Heart left ventricle (tissue), 16 donors: ENCODE results near the gene SSMEM1. TPM values are rescaled to one million over a fixed set of nuclear protein-coding genes. Genes with fewer than 3 reads are reported as not detected.
"Not testable (repeated sequence)": the region's sequence is repeated elsewhere in the genome, so short reads cannot be mapped to it uniquely, and the experiment has no call there.

Experiments used
- ATAC-seq, 4 donors: fragments of 200-7000 bp; cut with Tn5 transposase; one replicate each; pipeline ENCODE4 v1.9.1; 2020 to 2022; ENCODE audit warnings: moderate library complexity in 4 of 4, mild to moderate bottlenecking in 3 of 4, moderate number of reproducible peaks in 1 of 4
- DNase-seq, 5 donors: peaks; one replicate each; pipeline ENCODE4 v3.0.0-alpha.2; 2020
- H3K27ac ChIP-seq, 12 donors: fragments of 200-600 bp; sonication (generic) in 4 of 12; one replicate each; pipeline versions ENCODE4 v1.5.0 to v1.8.0; 2016 to 2022; ENCODE audit warnings: mild to moderate bottlenecking in 2 of 12
- H3K27me3 ChIP-seq, 9 donors: fragments of 200-600 bp; sonication (generic) in 2 of 9; one replicate each; pipeline versions ENCODE4 v1.5.1 to v1.8.0; 2016 to 2022; ENCODE audit warnings: mild to moderate bottlenecking in 3 of 9
- H3K36me3 ChIP-seq, 9 donors: fragments of 200-600 bp; sonication (generic) in 2 of 9; one replicate each; pipeline versions ENCODE4 v1.5.0 to v1.8.0; 2018 to 2022; ENCODE audit warnings: mild to moderate bottlenecking in 2 of 9
- H3K4me1 ChIP-seq, 12 donors: fragments of 200-600 bp; sonication (generic) in 4 of 12; one replicate each; pipeline versions ENCODE4 v1.5.0 to v1.8.0; 2016 to 2022; ENCODE audit warnings: mild to moderate bottlenecking in 3 of 12
- H3K4me3 ChIP-seq, 12 donors: fragments of 200-600 bp; sonication (generic) in 4 of 12; one replicate each; pipeline versions ENCODE4 v1.5.0 to v1.8.0; 2017 to 2022; ENCODE audit warnings: mild to moderate bottlenecking in 9 of 12, moderate library complexity in 4 of 12
- H3K9me3 ChIP-seq, 12 donors: fragments of 200-600 bp; sonication (generic) in 4 of 12; one replicate each; pipeline versions ENCODE4 v1.5.0 to v1.8.0; 2016 to 2022; ENCODE audit warnings: mild to moderate bottlenecking in 1 of 12
- POLR2A ChIP-seq, 2 donors: fragments of 450-650 bp; IDR thresholded peaks; one replicate each; pipeline ENCODE4 v1.6.1; 2017; ENCODE audit warnings: antibody characterized with exemption in 2 of 2, mild to moderate bottlenecking in 2 of 2, moderate library complexity in 2 of 2
- WGBS, 4 donors: extraction: QIAGEN DNeasy Blood & Tissue Kit in 2 of 4; methylation state at CpG; one replicate each; pipeline versions ENCODE4 v1.1.5 to v1.1.7; 2013 to 2018; 5-methylcytosine and 5-hydroxymethylcytosine counted together
- intact Hi-C, 10 donors: fragments of 100-400 bp; cut with DNase I; formaldehyde crosslinking; loops; one replicate each; pipeline versions ENCODE4 v1.11.1 to v1.14.2; 2022
- polyA plus RNA-seq, 2 donors: library from polyadenylated mRNA; stranded (reverse); fragments of 200-250 nt; gene quantifications; one replicate each; pipeline ENCODE4 v1.2.3, GENCODE V29; 2013
- total RNA-seq, 9 donors: library from RNA; depleted of rRNA in 2 of 9; stranded (reverse); fragments of >200 nt in 2 of 9; fragmentation: NEBNext Ultra II Directional in 3 of 9; extraction: Animal tissue kit (Norgen Biotek cat#: 25700) in 3 of 9; gene quantifications; one replicate each; pipeline versions ENCODE4 v1.1.0 to v1.2.4, GENCODE V29; 2016 to 2023
- TF ChIP-seq, protein P1 (sequence below), 12 donors: fragments of 200-600 bp; sonication (generic) in 4 of 12; IDR thresholded peaks; one replicate each; pipeline versions ENCODE4 v1.5.0 to v1.8.0; 2018 to 2022; ENCODE audit warnings: antibody characterized with exemption in 12 of 12, mild to moderate bottlenecking in 5 of 12
- donor health status: ischemic (EF 13 %, LVEDD 7.1; RV severe dilation, severe dysfunction).
- donor health status: healthy with polysubstance abuse.
- donor health status: DM: no; HTN: yes; CAD: no.
- donor health status: DM: no; HTN: no; CAD: no.
- donor health status: ischemic (EF 25% LVEDD 6.9; RV normal size, moderate dysfunction).
- donor health status: ischemic (EF 25% LVEDD 5.7; RV mildly dilated, moderate dysfunction).
- donor health status: healthy.
- donor health status: DM: yes; HTN: yes; CAD: no.
- donor health status: ischemic (EF 35%, LVEDD 5.7; RV mildly dilated, moderate dysfunction).
- donor health status: nonischemic (EF 11% LVEDD 7.7; RV severe dilation, severe dysfunction).
- donor health status: DM: yes; HTN: yes; CAD: no.
- donor health status: PGD.
- donor health status: ischemic (EF 29% LVEDD 5.4; RV normal size, mild dysfunction).
- donor health status: nonischemic (EF 23%, LVEDD 6.1; RV moderate dilation, normal function).

SSMEM1 gene
- total and polyA plus RNA-seq, 11 donors: not detected

DNA sequence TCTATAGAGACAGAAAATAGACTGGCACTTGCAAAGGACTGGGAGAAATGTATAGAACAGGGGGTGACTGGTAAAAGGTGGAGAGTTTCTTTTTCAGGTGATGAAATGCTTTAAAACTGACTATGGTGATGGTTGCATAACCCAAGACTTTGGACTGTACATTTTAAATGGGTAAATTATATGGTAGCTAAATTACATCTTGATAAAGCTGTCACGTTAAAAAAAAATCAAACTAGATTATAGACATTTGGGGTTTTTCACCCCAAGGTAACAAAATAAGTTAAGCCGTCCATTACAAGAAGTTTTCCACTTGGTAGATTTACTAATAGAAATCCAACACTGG is 26.4 kb upstream of the SSMEM1 start:
- Histone ChIP-seq H3K27ac (no peak overlapping the region), H3K9me3 (no peaks in the 10 kb centered on the region), H3K4me1 (no peaks in the 10 kb centered on the region), H3K36me3 (peaks cover 0 to 93% (median 79%) of the 10 kb centered on the region in 9 donors), H3K4me3 (no peak overlapping the region), H3K27me3 (no peaks in the 10 kb centered on the region)
- TF ChIP-seq, protein P1, sequence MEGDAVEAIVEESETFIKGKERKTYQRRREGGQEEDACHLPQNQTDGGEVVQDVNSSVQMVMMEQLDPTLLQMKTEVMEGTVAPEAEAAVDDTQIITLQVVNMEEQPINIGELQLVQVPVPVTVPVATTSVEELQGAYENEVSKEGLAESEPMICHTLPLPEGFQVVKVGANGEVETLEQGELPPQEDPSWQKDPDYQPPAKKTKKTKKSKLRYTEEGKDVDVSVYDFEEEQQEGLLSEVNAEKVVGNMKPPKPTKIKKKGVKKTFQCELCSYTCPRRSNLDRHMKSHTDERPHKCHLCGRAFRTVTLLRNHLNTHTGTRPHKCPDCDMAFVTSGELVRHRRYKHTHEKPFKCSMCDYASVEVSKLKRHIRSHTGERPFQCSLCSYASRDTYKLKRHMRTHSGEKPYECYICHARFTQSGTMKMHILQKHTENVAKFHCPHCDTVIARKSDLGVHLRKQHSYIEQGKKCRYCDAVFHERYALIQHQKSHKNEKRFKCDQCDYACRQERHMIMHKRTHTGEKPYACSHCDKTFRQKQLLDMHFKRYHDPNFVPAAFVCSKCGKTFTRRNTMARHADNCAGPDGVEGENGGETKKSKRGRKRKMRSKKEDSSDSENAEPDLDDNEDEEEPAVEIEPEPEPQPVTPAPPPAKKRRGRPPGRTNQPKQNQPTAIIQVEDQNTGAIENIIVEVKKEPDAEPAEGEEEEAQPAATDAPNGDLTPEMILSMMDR (IDR thresholded peaks at IDR 0.05): no peak
- TF ChIP-seq POLR2A (IDR thresholded peaks at IDR 0.05): no peak
- intact Hi-C loops: loop anchor here in 1 of 10 donors (5.0 kb wide), 1 partner anchor 54 kb away; no protein-coding TSS in a partner anchor
- 95 to 97% (median 96%) methylated on average over 2 of the region's 2 CpGs for WGBS, 4 donors
- DNase-seq (no peak), ATAC-seq (no peak)

DNA sequence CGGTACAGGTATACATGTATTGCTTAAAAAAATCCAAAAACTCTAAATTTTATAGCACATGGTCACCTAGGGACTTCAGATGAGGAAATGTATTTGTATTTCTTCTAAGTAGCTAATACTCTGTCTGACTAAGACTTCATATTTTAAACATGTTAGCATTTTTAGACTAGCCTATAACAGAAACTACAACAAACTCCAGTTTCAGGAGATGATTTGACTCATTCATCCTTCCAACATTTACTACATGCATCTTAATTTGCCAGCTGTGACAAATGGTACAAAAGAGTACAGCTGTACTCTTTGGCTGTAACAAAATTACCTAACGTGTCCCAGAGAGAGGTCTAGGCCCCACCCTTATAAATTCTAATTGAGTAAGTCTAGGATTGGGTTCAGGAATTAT is 24.7 kb upstream of the SSMEM1 start:
- no peak for DNase-seq
- Histone ChIP-seq H3K27ac (no peak overlapping the region), H3K4me3 (no peak overlapping the region), H3K4me1 (no peaks in the 10 kb centered on the region), H3K36me3 (peaks cover 0 to 84% (median 69%) of the 10 kb centered on the region in 9 donors), H3K27me3 (no peaks in the 10 kb centered on the region), H3K9me3 (no peaks in the 10 kb centered on the region)
- 86 to 95% (median 88%) methylated on average over 2 of the region's 2 CpGs for WGBS, 4 donors
- intact Hi-C loops: loop anchor here in 1 of 10 donors (5.0 kb wide), 1 partner anchor 56 kb away; no protein-coding TSS in a partner anchor
- no peak for ATAC-seq
- TF ChIP-seq POLR2A (IDR thresholded peaks at IDR 0.05): no peak
- TF ChIP-seq, protein P1 (IDR thresholded peaks at IDR 0.05): no peak

DNA sequence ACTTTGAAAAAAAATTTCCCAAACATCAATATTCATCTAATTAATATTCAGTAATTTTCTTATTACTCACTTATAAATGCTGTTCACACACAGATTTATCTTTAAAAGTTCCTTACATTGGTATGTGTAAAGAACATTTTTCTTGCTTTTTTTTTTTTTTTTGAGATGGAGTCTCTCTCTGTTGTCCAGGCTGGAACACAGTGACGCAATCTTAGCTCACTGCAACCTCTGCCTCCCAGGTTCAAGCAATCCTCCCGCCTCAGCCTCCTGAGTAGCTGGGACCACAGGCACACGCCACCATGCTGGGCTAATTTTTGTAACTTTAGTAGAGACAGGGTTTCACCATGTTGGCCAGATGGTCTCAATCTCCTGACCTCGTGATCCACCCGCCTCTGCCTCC is 23.3 kb upstream of the SSMEM1 start:
- H3K4me1 ChIP-seq, DNase-seq, H3K4me3 ChIP-seq, H3K9me3 ChIP-seq, H3K27ac ChIP-seq, H3K27me3 ChIP-seq, ATAC-seq: not testable (repeated sequence)
- peaks cover 0 to 80% (median 68%) of the 10 kb centered on the region in 9 donors for H3K36me3 ChIP-seq
- intact Hi-C loops: loop anchor here in 1 of 10 donors (5.0 kb wide), 1 partner anchor 57 kb away; no protein-coding TSS in a partner anchor
- 77 to 98% (median 92%) methylated on average over 5 of the region's 5 CpGs for WGBS, 4 donors

DNA sequence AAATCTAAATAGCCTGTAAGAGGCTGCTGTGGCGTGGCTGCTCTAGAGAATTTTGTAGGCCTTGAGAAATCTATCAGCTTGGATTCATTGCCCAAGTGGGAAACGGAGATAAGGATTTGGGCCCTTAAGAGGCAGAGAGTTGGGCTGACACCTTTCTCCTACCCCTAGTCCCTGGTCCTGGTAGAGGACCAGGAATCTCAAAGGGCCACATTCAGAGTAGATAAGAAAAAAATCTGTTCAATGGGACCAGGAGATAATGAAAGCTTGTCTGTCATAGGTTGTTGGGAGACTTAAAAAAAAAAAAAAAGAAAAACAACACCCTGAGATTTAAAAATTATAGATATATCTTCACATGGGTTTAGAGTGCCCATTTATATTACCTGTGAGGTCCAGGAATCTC is 20.3 kb upstream of the SSMEM1 start:
- H3K36me3 ChIP-seq: peaks cover 0 to 78% (median 67%) of the 10 kb centered on the region in 9 donors
- no peak overlapping the region for H3K4me3 ChIP-seq
- TF ChIP-seq, protein P1 (IDR thresholded peaks at IDR 0.05): no peak
- no peak for TF ChIP-seq POLR2A (IDR thresholded peaks at IDR 0.05)
- ATAC-seq (no peak), DNase-seq (no peak)
- H3K27me3 ChIP-seq: no peaks in the 10 kb centered on the region
- no peaks in the 10 kb centered on the region for H3K9me3 ChIP-seq
- no peak overlapping the region for H3K27ac ChIP-seq
- 83 to 90% (median 88%) methylated on average over 2 of the region's 2 CpGs for WGBS, 4 donors
- intact Hi-C loops: no loop called here
- H3K4me1 ChIP-seq: no peaks in the 10 kb centered on the region

DNA sequence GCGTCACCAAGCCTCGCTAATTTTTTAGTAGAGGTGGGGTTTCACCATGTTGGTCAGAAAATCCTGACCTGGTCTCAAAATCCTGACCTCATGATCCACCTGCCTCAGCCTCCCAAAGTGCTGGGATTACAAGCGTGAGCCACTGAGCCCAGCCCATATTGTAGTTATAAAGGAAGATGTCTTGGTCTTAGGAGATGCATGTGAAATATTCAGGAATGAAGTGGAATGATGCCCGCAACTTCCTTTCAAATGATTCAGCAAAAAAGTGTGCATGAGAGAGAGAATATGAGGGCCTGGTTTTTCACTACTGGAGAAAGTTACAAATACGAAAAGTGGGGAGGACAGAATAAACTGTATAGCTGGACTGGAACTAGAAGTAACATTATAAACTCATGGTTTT is 18.3 kb upstream of the SSMEM1 start:
- no peak for ATAC-seq
- intact Hi-C loops: no loop called here
- WGBS, 4 donors: 77 to 97% (median 92%) methylated on average over 5 of the region's 5 CpGs

More for the DNA sequence above, 18.3 kb upstream of the SSMEM1 start:
- Histone ChIP-seq H3K4me1 (no peaks in the 10 kb centered on the region), H3K9me3 (no peaks in the 10 kb centered on the region), H3K27ac (no peak overlapping the region), H3K27me3 (no peaks in the 10 kb centered on the region), H3K4me3 (no peak overlapping the region), H3K36me3 (peaks cover 0 to 74% (median 62%) of the 10 kb centered on the region in 9 donors)
- no peak for TF ChIP-seq POLR2A (IDR thresholded peaks at IDR 0.05)
- TF ChIP-seq, protein P1 (IDR thresholded peaks at IDR 0.05): no peak
- no peak for DNase-seq
